ENCODE measurements around the gene MTF1.

MTF1 gene

DNA sequence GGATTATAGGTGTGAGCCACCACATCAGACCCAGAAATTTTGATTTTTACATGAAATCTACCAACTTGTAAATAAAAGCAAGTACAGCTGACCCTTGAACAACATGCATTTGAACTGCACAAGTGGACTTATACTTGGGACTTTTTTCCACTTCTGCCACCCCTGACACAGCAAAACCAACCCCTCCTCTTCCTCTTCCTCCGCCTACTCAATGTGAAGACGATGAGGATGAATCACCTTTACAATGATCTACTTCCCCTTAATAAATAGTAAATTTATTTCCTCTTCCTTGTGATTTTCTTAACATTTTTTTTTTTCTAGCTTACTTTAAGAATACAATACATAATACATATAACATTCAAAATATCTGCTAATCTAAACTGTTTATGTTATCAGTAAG, 33.9 kb downstream of the MTF1 start:
- DNase-seq: no peak

DNA sequence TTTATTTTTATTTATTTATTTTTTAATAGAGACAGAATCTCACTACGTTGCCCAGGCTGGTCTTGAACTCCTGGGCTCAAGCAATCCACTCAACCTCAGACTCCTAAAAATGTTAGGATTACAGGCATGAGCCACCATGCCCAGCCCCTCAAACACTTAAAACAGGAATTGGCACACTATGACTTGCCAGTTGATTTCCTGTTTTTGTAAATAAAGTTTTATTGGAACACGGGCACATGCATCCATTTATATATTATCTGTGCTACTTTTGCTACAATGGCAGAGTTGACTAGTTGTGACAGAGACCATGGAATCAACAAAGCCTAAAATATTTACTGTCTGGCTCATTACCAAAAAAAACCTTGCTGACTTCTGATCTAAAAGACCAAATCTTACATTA, 35.4 kb downstream of the MTF1 start:
- DNase-seq: no peak

DNA sequence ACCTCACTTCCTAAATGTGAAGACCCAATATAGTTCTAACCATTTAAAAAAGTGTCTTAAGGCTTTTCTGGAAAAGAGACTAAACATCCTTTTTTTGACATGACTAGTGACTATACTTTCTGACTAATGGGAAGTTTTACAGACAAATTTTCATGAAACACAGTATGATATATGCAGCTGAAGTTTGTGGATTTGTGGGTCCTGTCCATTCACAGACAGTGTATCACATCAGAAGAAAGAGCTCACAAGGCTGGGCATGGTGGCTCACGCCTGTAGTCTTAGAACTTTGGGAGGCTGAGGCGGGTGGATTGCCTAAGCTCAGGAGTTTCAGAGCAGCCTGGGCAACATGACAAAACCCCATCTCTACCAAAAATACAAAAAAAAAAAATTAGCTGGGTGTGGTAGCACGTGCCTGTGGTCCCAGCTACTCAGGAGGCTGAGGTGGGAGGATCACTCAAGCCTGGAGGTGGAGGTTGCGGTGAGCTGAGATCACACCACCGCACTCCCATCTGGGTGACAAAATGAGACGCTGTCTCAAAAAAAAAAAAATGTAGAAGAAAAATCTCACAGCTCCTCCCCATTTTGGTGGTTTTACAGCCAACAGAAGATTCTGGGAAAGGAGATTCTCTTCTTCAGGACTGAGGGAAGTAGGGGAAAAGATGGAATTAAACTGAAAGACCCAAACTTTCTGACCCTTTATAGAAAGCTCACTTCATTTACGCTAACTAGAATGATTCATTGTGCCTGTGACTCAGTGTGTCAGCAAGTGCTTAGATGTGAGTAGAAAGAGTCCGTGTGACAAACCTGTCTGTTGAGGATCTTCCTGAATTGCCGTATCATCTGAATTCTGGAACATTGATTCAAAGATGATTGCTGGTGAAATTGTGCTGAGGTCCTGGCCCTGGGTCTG, 36.2 kb downstream of the MTF1 start:
- DNase-seq: no peak

- no peak for DNase-seq
Measured at GRCh38 chr1:37821481-37821880, 37.9 kb downstream of the MTF1 start.

- DNase-seq: no peak
Measured at GRCh38 chr1:37817481-37817880, 41.9 kb downstream of the MTF1 start.

GRCh38 chr1:37814252-37814651, 45.1 kb downstream of the MTF1 start:
- no peak for DNase-seq

DNA sequence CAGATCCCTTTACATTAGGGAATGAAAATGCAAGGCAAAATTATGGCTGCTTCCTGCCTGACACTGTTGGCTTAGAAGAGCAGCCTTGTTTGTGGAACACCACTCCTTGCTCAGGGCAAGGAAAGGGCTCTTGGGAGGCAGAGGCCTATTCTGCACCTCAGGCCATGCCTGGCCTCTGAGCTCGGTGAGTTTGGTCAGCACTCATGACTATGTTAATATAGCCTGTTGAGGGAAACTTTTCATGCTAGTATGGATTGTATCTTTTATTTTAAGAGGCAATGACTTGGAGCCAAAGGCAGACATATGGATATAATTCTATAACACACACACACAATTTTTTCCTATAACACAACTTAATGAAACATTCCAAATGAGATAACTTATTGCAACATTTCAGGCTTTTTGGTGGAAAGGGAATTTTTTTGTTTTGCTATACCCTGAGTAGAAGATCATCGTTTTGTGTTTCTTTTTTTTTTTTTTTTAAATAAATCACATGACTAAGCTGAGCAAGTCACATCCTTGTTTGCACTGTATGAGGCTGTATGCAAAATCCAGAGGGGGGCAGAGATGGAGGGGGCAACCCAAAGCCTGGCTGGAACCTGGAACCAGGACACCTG, 45.8 kb downstream of the MTF1 start:
- no peak for DNase-seq

- DNase-seq: peak; percentile 68
Measured at GRCh38 chr1:37811027-37811655, 48.3 kb downstream of the MTF1 start.

DNA sequence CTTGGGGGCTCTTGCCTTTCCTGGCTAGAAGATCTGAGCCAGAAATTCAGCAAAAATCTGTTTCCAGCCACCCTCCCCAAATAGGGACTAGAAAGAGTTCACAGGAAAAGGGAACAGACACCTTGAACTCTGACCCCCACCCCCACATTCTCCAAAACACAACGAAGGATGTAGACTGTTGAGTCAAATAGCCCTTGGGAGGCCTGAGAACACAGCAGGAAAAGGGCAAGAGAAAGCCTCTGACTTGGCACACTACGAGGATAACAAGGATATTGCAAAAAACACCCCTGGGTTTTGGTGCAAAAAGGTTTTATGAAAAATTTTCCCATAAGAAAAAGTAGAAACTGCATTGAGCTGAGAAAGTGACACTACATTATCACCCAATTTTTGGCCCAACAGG, 49.5 kb downstream of the MTF1 start:
- DNase-seq: no peak

GRCh38 chr1:37808369-37809319, 50.7 kb downstream of the MTF1 start:
- peak; percentile 48 for DNase-seq

DNA sequence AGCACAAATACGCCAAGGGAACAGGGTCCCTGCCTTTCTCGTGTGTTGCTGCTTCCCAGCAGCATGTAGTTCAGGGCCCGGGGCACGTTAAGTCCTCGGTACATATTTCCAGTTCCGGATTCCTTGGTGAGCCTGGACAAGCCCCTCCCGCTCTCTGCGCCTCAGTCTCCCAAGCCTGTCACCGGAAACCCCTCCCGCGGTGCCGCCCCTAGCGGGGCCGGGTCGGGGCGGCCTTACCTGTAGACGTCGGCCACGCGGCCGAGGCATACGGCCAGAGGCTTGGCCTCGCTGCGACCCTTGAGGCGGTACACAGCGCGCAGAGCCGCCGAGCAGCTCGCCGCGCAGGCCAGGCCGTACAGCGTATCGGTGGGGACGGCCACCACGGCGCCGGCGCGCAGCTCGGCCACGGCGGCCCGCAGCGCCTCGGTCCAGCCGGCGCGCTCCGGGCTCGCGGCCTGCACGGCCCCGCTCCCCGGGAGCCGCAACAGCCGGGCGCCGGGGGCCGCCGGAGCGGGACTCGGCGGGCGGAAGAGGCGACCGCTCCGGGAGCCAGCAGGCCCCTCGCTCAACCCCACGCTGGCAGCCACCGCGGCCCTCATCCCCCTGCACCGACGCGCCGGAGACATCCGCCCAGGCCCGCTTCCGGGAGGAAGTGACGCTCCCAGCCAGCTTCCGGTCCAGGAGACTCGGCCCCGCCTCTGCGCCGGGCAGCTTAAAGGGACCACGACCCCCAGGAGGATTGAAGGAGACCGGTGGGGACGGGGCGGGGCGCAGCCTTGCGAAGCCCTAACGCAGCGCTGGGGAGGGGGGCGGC, 51.6 kb downstream of the MTF1 start, which contains the start of the genes C1orf122 and YRDC:
Gene C1orf122 (plus strand): TSS at position 236 of the 814 bp plus-strand sequence. CDS start 615 bp downstream, outside the sequence.
Gene YRDC (minus strand): TSS at position 654 of the 814 bp plus-strand sequence. CDS start 28 bp downstream, at position 626.
- peak; percentile 79 for DNase-seq

DNA sequence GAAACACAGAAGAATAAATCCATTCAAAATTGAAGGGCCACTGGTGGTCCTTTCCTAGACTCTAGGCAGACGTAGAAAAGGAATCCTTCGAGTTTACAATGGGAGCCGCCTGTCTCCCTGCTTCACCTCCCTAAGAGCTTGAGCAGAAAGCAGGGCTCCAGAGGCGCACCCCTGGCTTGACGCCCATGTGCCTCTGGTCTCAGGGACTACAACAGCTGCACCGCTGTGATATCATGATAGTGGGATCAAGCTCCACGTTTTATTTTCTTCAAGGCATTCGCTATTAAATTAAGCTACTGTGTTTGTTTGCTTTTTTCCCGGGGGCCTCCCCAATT, 52.2 kb downstream of the MTF1 start:
- no peak for DNase-seq

GRCh38 chr1:37802439-37802838, 57.0 kb downstream of the MTF1 start:
- DNase-seq: no peak

GRCh38 chr1:37797750-37798345, 61.5 kb downstream of the MTF1 start:
- no peak for DNase-seq

DNA sequence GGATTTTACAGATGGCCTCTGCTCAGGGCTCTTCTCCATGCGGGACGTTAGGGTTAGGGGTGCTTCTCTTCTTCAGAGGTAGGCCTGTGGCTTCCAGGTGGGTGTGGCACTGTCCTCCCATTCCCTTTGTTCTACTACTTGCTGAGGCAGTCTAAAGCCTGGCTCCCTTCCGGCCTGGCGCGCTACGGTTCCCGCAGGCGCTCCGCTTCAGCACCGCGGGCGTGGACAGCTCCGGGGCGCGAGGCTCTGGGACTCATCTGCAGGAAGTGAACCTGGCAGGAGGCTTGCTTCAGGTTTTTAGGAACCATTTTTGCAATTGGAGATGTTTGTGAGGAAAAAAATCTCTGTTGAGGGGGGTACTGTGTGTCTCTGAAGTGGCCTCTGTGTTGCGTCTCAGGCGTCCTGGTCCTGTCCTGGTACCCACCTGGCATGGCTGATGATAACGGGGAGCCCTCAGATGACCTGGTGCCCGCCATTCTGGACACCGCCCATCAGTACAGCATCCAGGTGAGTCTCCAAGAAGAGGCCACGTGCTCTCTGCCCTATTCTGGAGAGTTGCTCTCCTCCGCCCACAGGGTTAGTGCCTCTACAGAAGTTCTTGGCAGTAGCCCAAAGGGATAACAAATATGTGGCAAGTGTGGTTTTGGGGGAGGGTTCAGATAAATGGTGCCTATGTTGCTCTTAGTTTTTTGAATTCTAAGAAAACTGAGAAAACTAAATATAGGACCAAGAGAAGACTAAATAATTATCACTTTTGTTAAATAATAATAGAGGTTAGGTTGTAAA, 63.9 kb downstream of the MTF1 start:
- peak; percentile 31 for DNase-seq

- DNase-seq: no peak
Measured at GRCh38 chr1:37794372-37795339, 64.7 kb downstream of the MTF1 start.

DNA sequence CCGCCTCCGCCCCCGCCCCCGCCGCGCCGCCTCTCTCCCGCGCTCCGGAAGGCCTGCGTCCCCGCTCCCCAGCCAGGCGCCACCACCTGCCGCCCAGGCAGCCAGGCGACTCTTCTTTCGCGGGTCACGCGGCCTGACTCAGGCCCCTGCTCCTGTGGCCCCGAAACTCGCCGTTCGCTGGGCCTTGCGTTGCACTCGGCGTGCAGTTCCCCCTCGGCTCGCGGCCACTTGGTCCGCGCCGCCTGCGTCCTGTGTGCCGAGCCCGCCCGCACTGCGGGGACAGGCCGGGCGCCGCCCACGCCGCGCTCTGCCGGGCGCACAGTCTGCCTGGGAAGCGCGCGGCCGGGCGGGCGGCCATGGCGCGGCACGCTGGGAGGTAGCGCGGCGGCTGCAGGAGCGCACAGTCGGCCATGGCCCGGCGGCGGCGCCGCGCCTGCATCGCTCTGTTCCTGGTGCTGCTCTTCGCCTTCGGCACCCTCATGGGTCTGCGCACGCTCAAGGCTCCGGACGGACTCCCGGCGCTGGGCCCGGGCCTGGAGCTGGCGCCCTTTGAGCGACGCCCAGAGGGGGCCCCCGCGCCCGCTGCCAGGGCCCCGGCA, 65.5 kb downstream of the MTF1 start, which contains the start of gene MANEAL:
Gene MANEAL (plus strand): TSS at position 75 of the 599 bp plus-strand sequence. CDS start 336 bp downstream, at position 411.
- DNase-seq: no peak

DNA sequence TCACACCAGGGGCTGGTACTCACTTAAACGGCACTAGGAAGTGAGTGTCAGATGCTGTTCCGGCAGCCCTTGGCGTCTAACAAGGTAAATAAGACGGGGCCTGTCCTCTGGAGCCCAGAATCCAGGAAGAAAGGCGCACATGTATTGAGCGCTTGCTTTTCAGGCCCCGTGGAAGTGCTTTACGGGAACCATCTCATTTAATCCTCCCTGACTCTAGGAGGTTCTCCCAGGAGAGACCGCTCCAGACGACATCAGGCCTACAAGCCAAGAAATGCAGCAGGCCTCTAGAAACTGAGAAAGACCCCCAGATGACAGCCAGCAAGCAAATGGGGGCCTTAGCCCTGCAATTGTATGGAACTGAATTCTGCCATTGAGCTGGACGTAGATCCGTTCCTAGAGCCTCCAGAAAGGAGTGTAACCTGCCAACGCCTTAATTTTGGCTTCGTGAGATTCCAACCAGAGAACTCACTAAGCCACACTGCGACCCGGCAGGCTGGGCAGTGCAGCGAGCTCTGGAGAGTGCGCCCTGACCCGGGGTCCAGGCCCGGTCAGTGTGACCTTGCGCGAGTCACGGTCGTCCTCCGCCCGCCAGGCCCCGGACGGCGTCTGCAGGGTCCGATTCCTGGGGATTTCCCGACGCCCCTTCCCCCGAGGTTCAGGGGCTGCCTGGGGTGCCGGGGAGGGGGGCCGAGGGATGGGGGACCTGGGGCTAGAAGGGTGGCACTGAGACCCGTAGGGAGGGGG, 66.3 kb downstream of the MTF1 start:
- DNase-seq: no peak

Measured in NCI-H2081 treated with DMSO at 0.1 percent for 48 hours (cell line).